Measurements from ENCODE around the gene APELA. TPM values are rescaled to one million over a fixed set of nuclear protein-coding genes. Genes with fewer than 3 reads are reported as not detected.
"Not testable (repeated sequence)": the region's sequence is repeated elsewhere in the genome, so short reads cannot be mapped to it uniquely, and the experiment has no call there.

The APELA gene
- total RNA-seq, 4 donors from 2014 or later: not detected

DNA sequence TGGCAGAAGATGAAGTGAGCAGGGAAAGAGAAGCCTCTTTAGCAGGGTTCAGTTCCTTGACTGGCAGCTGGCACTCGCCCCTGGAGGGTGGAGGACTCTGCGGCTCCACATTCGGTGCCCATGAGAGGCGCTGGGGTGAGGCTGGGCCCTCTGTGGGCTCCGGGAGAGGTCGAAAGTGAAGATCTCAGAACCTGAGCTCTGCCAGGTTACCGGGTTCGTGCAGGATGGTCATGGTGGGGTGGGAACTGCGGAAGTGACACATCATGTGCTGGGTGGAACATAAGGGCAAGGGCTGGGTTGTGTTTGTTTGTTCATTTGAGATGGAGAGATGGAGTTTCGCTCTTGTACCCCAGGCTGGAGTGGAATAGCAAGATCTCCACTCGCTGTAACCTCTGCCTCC lies 56.3 kb downstream of the APELA start:
- Histone ChIP-seq H3K27ac (no peak overlapping the region), H3K9me3 (no peaks in the 10 kb centered on the region), H3K36me3 (no peaks in the 10 kb centered on the region), H3K27me3 (no peaks in the 10 kb centered on the region), H3K4me1 (no peaks in the 10 kb centered on the region), H3K4me3 (no peak overlapping the region)
- TF ChIP-seq POLR2A (IDR thresholded peaks at IDR 0.05): no peak
- DNase-seq: no peak
- intact Hi-C loops (cut with DNase I): no loop called here
- 85 to 88% methylated on average over 4 to 5 of the region's 11 CpGs for WGBS, 2 donors

DNA sequence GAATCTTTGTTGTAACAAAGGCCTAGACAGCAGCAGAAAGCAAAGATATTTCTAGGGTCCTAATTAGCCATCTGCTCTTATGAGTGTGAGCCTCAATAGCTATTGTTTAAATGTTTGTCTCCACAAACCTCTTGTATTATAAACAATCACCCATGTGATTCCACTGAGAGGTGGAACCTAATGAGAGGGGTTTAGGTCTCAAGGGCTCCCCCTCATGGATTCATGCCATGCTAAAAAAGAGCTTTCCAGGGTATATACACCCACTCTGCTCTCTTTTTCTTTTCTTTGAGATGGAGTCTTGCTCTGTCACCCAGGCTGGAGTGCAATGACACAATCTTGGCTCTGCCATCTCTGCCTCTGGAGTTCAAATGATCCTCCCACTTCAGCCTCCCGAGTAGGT lies 58.4 kb downstream of the APELA start:
- Histone ChIP-seq H3K27me3 (no peaks in the 10 kb centered on the region), H3K27ac (no peak overlapping the region), H3K9me3 (no peaks in the 10 kb centered on the region), H3K4me1 (no peaks in the 10 kb centered on the region), H3K36me3 (no peaks in the 10 kb centered on the region), H3K4me3 (no peak overlapping the region)
- intact Hi-C loops (cut with DNase I): no loop called here
- WGBS, 2 donors: 80% methylated on average over 1 of the region's 1 CpG; no CpG with 5 or more reads in 1 of the 2 donors
- TF ChIP-seq, protein P1, sequence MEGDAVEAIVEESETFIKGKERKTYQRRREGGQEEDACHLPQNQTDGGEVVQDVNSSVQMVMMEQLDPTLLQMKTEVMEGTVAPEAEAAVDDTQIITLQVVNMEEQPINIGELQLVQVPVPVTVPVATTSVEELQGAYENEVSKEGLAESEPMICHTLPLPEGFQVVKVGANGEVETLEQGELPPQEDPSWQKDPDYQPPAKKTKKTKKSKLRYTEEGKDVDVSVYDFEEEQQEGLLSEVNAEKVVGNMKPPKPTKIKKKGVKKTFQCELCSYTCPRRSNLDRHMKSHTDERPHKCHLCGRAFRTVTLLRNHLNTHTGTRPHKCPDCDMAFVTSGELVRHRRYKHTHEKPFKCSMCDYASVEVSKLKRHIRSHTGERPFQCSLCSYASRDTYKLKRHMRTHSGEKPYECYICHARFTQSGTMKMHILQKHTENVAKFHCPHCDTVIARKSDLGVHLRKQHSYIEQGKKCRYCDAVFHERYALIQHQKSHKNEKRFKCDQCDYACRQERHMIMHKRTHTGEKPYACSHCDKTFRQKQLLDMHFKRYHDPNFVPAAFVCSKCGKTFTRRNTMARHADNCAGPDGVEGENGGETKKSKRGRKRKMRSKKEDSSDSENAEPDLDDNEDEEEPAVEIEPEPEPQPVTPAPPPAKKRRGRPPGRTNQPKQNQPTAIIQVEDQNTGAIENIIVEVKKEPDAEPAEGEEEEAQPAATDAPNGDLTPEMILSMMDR (IDR thresholded peaks at IDR 0.05): no peak
- DNase-seq: no peak

DNA sequence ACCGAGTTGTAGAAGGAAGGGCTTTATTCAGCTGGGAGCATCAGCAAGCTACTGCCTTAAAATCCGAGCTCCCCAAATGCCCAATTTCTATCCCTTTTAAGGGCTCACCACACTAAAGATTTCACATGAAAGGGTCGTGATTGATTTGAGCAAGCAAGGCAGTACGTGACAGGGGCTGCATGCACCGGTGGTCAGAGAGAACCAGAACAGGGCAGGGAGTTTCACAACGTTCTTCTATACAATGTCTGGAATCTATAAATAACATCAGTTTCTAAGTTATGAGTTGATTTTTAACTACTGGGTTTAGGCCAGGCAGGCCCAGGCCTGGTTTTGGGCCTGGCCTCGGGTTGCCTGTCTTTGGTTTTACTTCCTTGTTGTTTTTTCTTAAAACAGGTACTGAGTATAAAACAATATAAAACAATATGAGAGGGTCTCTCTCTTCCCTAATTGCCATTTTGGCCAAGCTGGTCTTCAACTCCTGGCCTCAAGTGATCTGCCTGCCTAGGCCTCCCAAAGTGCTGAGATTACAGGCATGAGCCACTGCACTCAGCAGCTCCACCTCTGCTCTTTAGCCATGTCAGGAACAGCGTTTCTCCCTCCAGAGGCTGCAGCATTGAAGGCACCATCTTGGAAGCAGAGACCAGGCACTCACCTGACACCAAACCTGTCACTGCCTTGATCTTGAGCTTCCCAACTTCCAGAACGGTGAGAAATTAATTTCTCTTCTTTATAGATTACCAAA lies 59.1 kb downstream of the APELA start:
- H3K27ac ChIP-seq; H3K27me3 ChIP-seq; DNase-seq; intact Hi-C loops (cut with DNase I); H3K9me3 ChIP-seq; H3K36me3 ChIP-seq; H3K4me1 ChIP-seq; H3K4me3 ChIP-seq: not testable (repeated sequence)
- WGBS, 2 donors: 74 to 76% methylated on average over 8 to 9 of the region's 9 CpGs

DNA sequence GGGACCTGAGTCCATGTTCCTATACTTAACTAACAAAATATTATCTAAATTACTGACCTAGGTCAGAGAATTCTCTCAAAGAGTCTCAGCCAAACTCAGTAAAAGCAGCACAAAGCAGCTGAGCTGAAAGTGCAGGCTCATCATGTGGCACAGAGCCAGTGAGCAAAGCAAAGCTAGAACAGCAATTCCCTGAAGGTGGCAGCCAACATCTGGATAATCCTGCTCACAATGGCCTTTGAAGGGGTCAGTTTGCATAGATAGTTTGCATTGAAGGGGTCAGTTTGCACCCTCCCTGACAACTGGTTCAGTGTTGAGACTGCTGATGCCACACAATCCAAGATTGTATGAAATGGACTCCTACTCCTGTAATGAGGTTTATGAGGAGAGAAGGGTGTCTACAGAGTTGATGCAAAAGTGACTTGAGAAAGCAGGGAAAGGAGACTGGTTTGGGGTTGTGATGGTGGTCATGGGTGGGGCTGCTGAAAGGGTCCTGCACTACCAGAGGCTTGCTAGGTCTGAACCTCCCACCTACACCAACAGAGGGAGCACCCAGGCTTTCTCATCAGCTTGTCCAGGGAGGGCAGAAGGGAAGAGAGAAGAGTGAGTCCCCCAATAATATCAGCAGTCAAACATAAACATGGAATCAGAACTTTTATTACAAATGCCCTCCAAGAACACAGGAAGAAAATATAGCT lies 60.7 kb downstream of the APELA start:
- Histone ChIP-seq H3K9me3 (no peaks in the 10 kb centered on the region), H3K4me3 (no peak overlapping the region), H3K27ac (no peak overlapping the region), H3K36me3 (no peaks in the 10 kb centered on the region), H3K27me3 (no peaks in the 10 kb centered on the region), H3K4me1 (no peaks in the 10 kb centered on the region)
- no peak for DNase-seq
- intact Hi-C loops (cut with DNase I): no loop called here
- TF ChIP-seq POLR2A (IDR thresholded peaks at IDR 0.05): no peak
- TF ChIP-seq, protein P1 (IDR thresholded peaks at IDR 0.05): no peak

DNA sequence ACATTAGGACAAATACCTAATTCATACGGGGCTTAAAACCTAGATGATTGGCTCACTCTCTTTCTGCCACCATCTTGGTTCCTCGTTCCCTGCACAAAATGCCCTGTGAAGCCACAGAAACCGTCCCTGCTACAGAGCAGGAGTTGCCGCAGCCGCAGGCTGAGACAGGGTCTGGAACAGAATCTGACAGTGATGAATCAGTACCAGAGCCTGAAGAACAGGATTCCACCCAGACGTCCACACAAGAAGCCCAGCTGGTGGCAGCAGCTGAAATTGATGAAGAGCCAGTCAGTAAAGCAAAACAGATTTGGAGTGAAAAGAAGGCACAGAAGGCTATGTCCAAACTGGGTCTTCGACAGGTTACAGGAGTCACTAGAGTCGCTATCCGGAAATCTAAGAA lies 66.2 kb downstream of the APELA start:
- 65 to 74% methylated on average over 6 of the region's 9 CpGs for WGBS, 2 donors

DNA sequence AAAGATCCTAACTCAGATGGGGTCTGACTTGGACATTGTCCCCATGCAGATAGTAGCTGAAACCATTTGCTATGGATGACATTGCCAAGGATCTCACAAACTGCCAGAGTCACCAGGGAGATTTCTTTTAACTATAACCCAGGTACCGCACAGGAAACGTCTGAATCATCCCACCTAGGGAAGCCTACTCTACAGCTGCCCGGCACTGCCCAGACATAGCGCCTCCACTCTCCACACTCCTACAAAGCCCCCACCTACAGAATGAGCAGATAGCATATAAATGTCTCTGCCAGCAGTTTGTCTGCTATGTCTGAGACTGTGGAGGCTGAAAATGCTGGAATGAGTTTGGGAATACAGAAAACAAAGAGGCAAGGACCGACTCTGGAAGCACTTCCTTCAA lies 68.2 kb downstream of the APELA start:
- no peak for DNase-seq
- Histone ChIP-seq H3K27me3 (peaks cover 0 to 11% (median 0%) of the 10 kb centered on the region in 4 donors), H3K9me3 (no peaks in the 10 kb centered on the region), H3K27ac (no peak overlapping the region), H3K4me3 (no peak overlapping the region), H3K36me3 (no peaks in the 10 kb centered on the region), H3K4me1 (no peaks in the 10 kb centered on the region)
- intact Hi-C loops (cut with DNase I): no loop called here
- TF ChIP-seq, protein P1 (IDR thresholded peaks at IDR 0.05): no peak
- TF ChIP-seq POLR2A (IDR thresholded peaks at IDR 0.05): no peak
- 51 to 59% methylated on average over 5 of the region's 5 CpGs for WGBS, 2 donors

More for the DNA sequence above, 66.2 kb downstream of the APELA start:
- no peaks in the 10 kb centered on the region for H3K4me1 ChIP-seq
- intact Hi-C loops (cut with DNase I): no loop called here
- no peak overlapping the region for H3K27ac ChIP-seq
- H3K4me3 ChIP-seq: no peak overlapping the region
- peaks cover 0 to 9% (median 0%) of the 10 kb centered on the region in 4 donors for H3K27me3 ChIP-seq
- TF ChIP-seq POLR2A (IDR thresholded peaks at IDR 0.05): no peak
- TF ChIP-seq, protein P1 (IDR thresholded peaks at IDR 0.05): no peak
- DNase-seq: no peak
- no peaks in the 10 kb centered on the region for H3K9me3 ChIP-seq
- H3K36me3 ChIP-seq: no peaks in the 10 kb centered on the region
